GM19397 (cell line): ENCODE results near the gene IL16.

Source experiments
- ATAC-seq: cut with Tn5 transposase; IDR thresholded peaks from one replicate; pipeline ENCODE4 v1.9.1; 2021; ENCODE audit warnings: mild to moderate bottlenecking, moderate library complexity; ENCODE audit not compliant: unreplicated experiment

Gene IL16

GRCh38 chr15:81273200-81273599, 76.5 kb downstream of the IL16 start:
- no peak for ATAC-seq

- no peak for ATAC-seq
These were observed 77.2 kb downstream of the IL16 start for GRCh38 chr15:81273855-81274254.

GRCh38 chr15:81274255-81274654, 77.6 kb downstream of the IL16 start:
- ATAC-seq: no peak

GRCh38 chr15:81274931-81275707, 78.4 kb downstream of the IL16 start:
- ATAC-seq: peak; percentile 64

GRCh38 chr15:81275711-81276392, 79.2 kb downstream of the IL16 start:
- ATAC-seq: no peak

- no peak for ATAC-seq
These were observed 80.3 kb downstream of the IL16 start for GRCh38 chr15:81276967-81277366.

GRCh38 chr15:81277851-81278250, 81.2 kb downstream of the IL16 start:
- ATAC-seq: no peak

- ATAC-seq: no peak
These were observed 81.8 kb downstream of the IL16 start for GRCh38 chr15:81278306-81279029.

- ATAC-seq: no peak
These were observed 83.2 kb downstream of the IL16 start for GRCh38 chr15:81279621-81280485.

- ATAC-seq: no peak
These were observed 84.2 kb downstream of the IL16 start for GRCh38 chr15:81280696-81281455.

GRCh38 chr15:81281456-81281735, 84.7 kb downstream of the IL16 start:
- no peak for ATAC-seq

GRCh38 chr15:81281766-81282605, 85.3 kb downstream of the IL16 start:
- ATAC-seq: no peak

- no peak for ATAC-seq
These were observed 85.9 kb downstream of the IL16 start for GRCh38 chr15:81282606-81282895.

- no peak for ATAC-seq
These were observed 86.2 kb downstream of the IL16 start for GRCh38 chr15:81282911-81283310.

GRCh38 chr15:81284256-81285031, 87.8 kb downstream of the IL16 start:
- ATAC-seq: peak; percentile 68

- ATAC-seq: no peak
These were observed 88.8 kb downstream of the IL16 start for GRCh38 chr15:81285461-81285860.

- no peak for ATAC-seq
These were observed 90.0 kb downstream of the IL16 start for GRCh38 chr15:81286621-81287121.

GRCh38 chr15:81288040-81288439, 91.4 kb downstream of the IL16 start:
- no peak for ATAC-seq

GRCh38 chr15:81288616-81289015, 91.9 kb downstream of the IL16 start:
- ATAC-seq: no peak
